ENCODE results near the gene RBM5. TPM values are rescaled to one million over a fixed set of nuclear protein-coding genes. Genes with fewer than 3 reads are reported as not detected.

Gene RBM5
- total and polyA plus RNA-seq, 8 donors, result 117 to 525 (median 415) TPM

- TF ChIP-seq CTCF (IDR thresholded peaks at IDR 0.05), result no peak
- DNase-seq (peak in 2 of 4 donors; percentile 24 to 32), ATAC-seq (no peak)
- Histone ChIP-seq H3K9me3 (no peaks in the 10 kb centered on the region), H3K4me3 (no peak overlapping the region), H3K4me1 (peaks cover 10 to 14% of the 10 kb centered on the region in 2 donors), H3K36me3 (peaks cover 8 to 68% of the 10 kb centered on the region in 2 donors), H3K27me3 (no peaks in the 10 kb centered on the region), H3K27ac (no peak overlapping the region)
- intact Hi-C loops (cut with DNase I), result no loop called here
Measured at GRCh38 chr3:50120364-50121071, 31.8 kb downstream of the RBM5 start.

- Histone ChIP-seq H3K4me1 (peaks cover 10 to 14% of the 10 kb centered on the region in 2 donors), H3K36me3 (peaks cover 8 to 60% of the 10 kb centered on the region in 2 donors), H3K4me3 (no peak overlapping the region), H3K9me3 (no peaks in the 10 kb centered on the region), H3K27me3 (no peaks in the 10 kb centered on the region), H3K27ac (no peak overlapping the region)
- intact Hi-C loops (cut with DNase I), result no loop called here
- peak; percentile 81 to 88 for TF ChIP-seq CTCF (IDR thresholded peaks at IDR 0.05)
- DNase-seq (peak; percentile 75 to 88 (median 78)), ATAC-seq (peak; percentile 86)
Measured at GRCh38 chr3:50121072-50122032, 32.6 kb downstream of the RBM5 start.

GRCh38 chr3:50122071-50122470 is 33.4 kb downstream of the RBM5 start:
- no peak overlapping the region for H3K27ac ChIP-seq
- H3K4me1 ChIP-seq, result peaks cover 10 to 14% of the 10 kb centered on the region in 2 donors
- peak in 1 of 4 donors; percentile 19 for DNase-seq
- no peak for TF ChIP-seq CTCF (IDR thresholded peaks at IDR 0.05)
- H3K27me3 ChIP-seq, result no peaks in the 10 kb centered on the region
- peaks cover 6 to 53% of the 10 kb centered on the region in 2 donors for H3K36me3 ChIP-seq
- H3K9me3 ChIP-seq, result no peaks in the 10 kb centered on the region
- intact Hi-C loops (cut with DNase I), result no loop called here
- ATAC-seq, result no peak
- no peak overlapping the region for H3K4me3 ChIP-seq

- H3K9me3 ChIP-seq, result no peaks in the 10 kb centered on the region
- peaks cover 0 to 45% of the 10 kb centered on the region in 2 donors for H3K36me3 ChIP-seq
- H3K4me1 ChIP-seq, result peaks cover 10 to 14% of the 10 kb centered on the region in 2 donors
- ATAC-seq (no peak), DNase-seq (peak in 2 of 4 donors; percentile 22 to 62)
- intact Hi-C loops (cut with DNase I), result no loop called here
- H3K27me3 ChIP-seq, result no peaks in the 10 kb centered on the region
- TF ChIP-seq CTCF (IDR thresholded peaks at IDR 0.05), result no peak
- H3K27ac ChIP-seq, result no peak overlapping the region
- H3K4me3 ChIP-seq, result no peak overlapping the region
Measured at GRCh38 chr3:50122661-50123391, 34.1 kb downstream of the RBM5 start.

Measured in left lung (tissue), 10 donors.